HepG2 (cell line): ENCODE data around the gene BAIAP2L1. TPM values are rescaled to one million over a fixed set of nuclear protein-coding genes. Genes with fewer than 3 reads are reported as not detected.

Experiments
- ASH2L ChIP-seq: fragments of 300-600, 200-600 bp; sonication (generic); IDR thresholded peaks from 2 replicates; pipeline ENCODE4 v1.7.0; 2017; ENCODE audit warnings: low read depth, mild to moderate bottlenecking, moderate library complexity, mixed read lengths, low read length; ENCODE audit not compliant: insufficient read length
- GLMP ChIP-seq: sonication (generic); formaldehyde crosslinking; IDR thresholded peaks from 2 replicates; pipeline ENCODE4 v1.9.0; 2021; ENCODE audit warnings: missing genetic modification reagents, mild to moderate bottlenecking, borderline replicate concordance
- HOXA7 ChIP-seq: sonication (generic); formaldehyde crosslinking; IDR thresholded peaks from 2 replicates; pipeline ENCODE4 v1.8.1; 2022; ENCODE audit warnings: mild to moderate bottlenecking, missing genetic modification reagents, moderate library complexity
- JARID2 ChIP-seq: sonication (generic); formaldehyde crosslinking; IDR thresholded peaks from 2 replicates; pipeline ENCODE4 v1.8.1; 2023; ENCODE audit warnings: missing genetic modification reagents, inconsistent platforms; ENCODE audit not compliant: insufficient replicate concordance
- MLLT10 ChIP-seq: sonication (generic); formaldehyde crosslinking; IDR thresholded peaks from 2 replicates; pipeline ENCODE4 v1.4.0; 2020; ENCODE audit warnings: missing genetic modification reagents
- NFATC3 ChIP-seq: sonication (generic); formaldehyde crosslinking; IDR thresholded peaks from 2 replicates; pipeline ENCODE4 v1.5.1; 2020; ENCODE audit warnings: mild to moderate bottlenecking, missing genetic modification reagents
- PAWR ChIP-seq: sonication (generic); formaldehyde crosslinking; IDR thresholded peaks from 2 replicates; pipeline ENCODE4 v1.4.0; 2020; ENCODE audit warnings: missing genetic modification reagents, mild to moderate bottlenecking, borderline replicate concordance
- POLR2G ChIP-seq: fragments of 200-400 bp; formaldehyde crosslinking; IDR thresholded peaks from 2 replicates; pipeline ENCODE4 v1.6.1; 2018; ENCODE audit warnings: mild to moderate bottlenecking, low read depth, low read length, moderate library complexity
- TBL1XR1 ChIP-seq: fragments of 150-350 bp; IDR thresholded peaks from 2 replicates; pipeline ENCODE4 v1.6.1; 2014; ENCODE audit warnings: borderline replicate concordance, low read length; ENCODE audit not compliant: partially characterized antibody
- TCF7L2 ChIP-seq: IDR thresholded peaks from 2 replicates; pipeline ENCODE4 v1.6.1; 2011; ENCODE audit warnings: mild to moderate bottlenecking, low read depth, low read length, moderate library complexity
- TRIM24 ChIP-seq: sonication (generic); formaldehyde crosslinking; IDR thresholded peaks from 2 replicates; pipeline ENCODE4 v1.8.0; 2022; ENCODE audit warnings: mild to moderate bottlenecking, missing genetic modification reagents
- U2AF1 ChIP-seq: fragments of 200-400 bp; formaldehyde crosslinking; optimal IDR thresholded peaks from 2 replicates; pipeline ENCODE3; 2017; ENCODE audit warnings: mild to moderate bottlenecking, low read depth, low read length
- ZFP91 ChIP-seq: sonication (generic); formaldehyde crosslinking; IDR thresholded peaks from 2 replicates; pipeline ENCODE4 v1.9.0; 2022; ENCODE audit warnings: missing genetic modification reagents, mild to moderate bottlenecking, borderline replicate concordance
- ZNF225 ChIP-seq: sonication (generic); formaldehyde crosslinking; IDR thresholded peaks from 2 replicates; pipeline ENCODE4 v1.4.0; 2020; ENCODE audit warnings: mild to moderate bottlenecking, missing genetic modification reagents
- ZNF251 ChIP-seq: sonication (generic); formaldehyde crosslinking; IDR thresholded peaks from 2 replicates; pipeline ENCODE4 v1.9.0; 2021; ENCODE audit warnings: mild to moderate bottlenecking, missing genetic modification reagents
- ZNF337 ChIP-seq: sonication (generic); formaldehyde crosslinking; IDR thresholded peaks from 2 replicates; pipeline ENCODE4 v1.5.1; 2020; ENCODE audit warnings: missing genetic modification reagents, low read depth, mild to moderate bottlenecking, borderline replicate concordance
- ZNF547 ChIP-seq: sonication (generic); formaldehyde crosslinking; IDR thresholded peaks from 2 replicates; pipeline ENCODE4 v1.5.1; 2020; ENCODE audit warnings: mild to moderate bottlenecking, missing genetic modification reagents
- ZNF749 ChIP-seq: sonication (generic); formaldehyde crosslinking; IDR thresholded peaks from 2 replicates; pipeline ENCODE4 v1.8.0; 2022; ENCODE audit warnings: mild to moderate bottlenecking, missing genetic modification reagents, moderate library complexity, borderline replicate concordance
- ZNF879 ChIP-seq: sonication (generic); formaldehyde crosslinking; IDR thresholded peaks from 2 replicates; pipeline ENCODE4 v1.8.1; 2023; ENCODE audit warnings: missing genetic modification reagents
- ZSCAN25 ChIP-seq: sonication (generic); formaldehyde crosslinking; IDR thresholded peaks from 2 replicates; pipeline ENCODE4 v1.8.0; 2022; ENCODE audit warnings: mild to moderate bottlenecking, missing genetic modification reagents
- ZSCAN29 ChIP-seq: sonication (generic); formaldehyde crosslinking; conservative IDR thresholded peaks from 2 replicates; pipeline ENCODE4 v1.4.0; 2020; ENCODE audit warnings: mild to moderate bottlenecking, missing genetic modification reagents
- ZSCAN31 ChIP-seq: sonication (generic); formaldehyde crosslinking; IDR thresholded peaks from 2 replicates; pipeline ENCODE4 v1.5.0; 2020; ENCODE audit warnings: low read depth, mild to moderate bottlenecking, missing genetic modification reagents
- polyA plus RNA-seq, 8 experiments: library from polyadenylated mRNA; depleted of rRNA in 3 of 8; stranded (reverse) in 7 of 8; unstranded in 1 of 8; fragments of >200 nt; fragmentation: Illumina TruSeq in 4 of 8; extraction: Trizol in 4 of 8; gene quantifications; 2 replicates each; pipeline versions ENCODE4 v1.2.1 to v1.2.3, GENCODE V29; 2011 to 2016; ENCODE audit warnings: low read depth in 4 of 8, missing spikeins in 1 of 8, mixed read lengths in 1 of 8; ENCODE audit not compliant: insufficient read depth in 1 of 8
- total RNA-seq, 5 experiments: library from RNA; depleted of rRNA; stranded (reverse); fragments of >200 nt; fragmentation: Illumina TruSeq; extraction: Trizol; gene quantifications; 2 replicates each; pipeline ENCODE4 v1.2.3, GENCODE V29; 2016; ENCODE audit warnings: low read depth in 1 of 5
- TF ChIP-seq, protein P1 (sequence below): sonication (generic); formaldehyde crosslinking; conservative IDR thresholded peaks from 2 replicates; pipeline ENCODE4 v1.4.0; 2020; ENCODE audit warnings: mild to moderate bottlenecking, missing genetic modification reagents, moderate library complexity

Gene BAIAP2L1
- total and polyA plus RNA-seq, 2 of the 13 experiments (the other 11 are each of a cell fraction or from before 2014, with no cell fraction given): 13.0 to 21.5 TPM

- TF ChIP-seq, protein P1, sequence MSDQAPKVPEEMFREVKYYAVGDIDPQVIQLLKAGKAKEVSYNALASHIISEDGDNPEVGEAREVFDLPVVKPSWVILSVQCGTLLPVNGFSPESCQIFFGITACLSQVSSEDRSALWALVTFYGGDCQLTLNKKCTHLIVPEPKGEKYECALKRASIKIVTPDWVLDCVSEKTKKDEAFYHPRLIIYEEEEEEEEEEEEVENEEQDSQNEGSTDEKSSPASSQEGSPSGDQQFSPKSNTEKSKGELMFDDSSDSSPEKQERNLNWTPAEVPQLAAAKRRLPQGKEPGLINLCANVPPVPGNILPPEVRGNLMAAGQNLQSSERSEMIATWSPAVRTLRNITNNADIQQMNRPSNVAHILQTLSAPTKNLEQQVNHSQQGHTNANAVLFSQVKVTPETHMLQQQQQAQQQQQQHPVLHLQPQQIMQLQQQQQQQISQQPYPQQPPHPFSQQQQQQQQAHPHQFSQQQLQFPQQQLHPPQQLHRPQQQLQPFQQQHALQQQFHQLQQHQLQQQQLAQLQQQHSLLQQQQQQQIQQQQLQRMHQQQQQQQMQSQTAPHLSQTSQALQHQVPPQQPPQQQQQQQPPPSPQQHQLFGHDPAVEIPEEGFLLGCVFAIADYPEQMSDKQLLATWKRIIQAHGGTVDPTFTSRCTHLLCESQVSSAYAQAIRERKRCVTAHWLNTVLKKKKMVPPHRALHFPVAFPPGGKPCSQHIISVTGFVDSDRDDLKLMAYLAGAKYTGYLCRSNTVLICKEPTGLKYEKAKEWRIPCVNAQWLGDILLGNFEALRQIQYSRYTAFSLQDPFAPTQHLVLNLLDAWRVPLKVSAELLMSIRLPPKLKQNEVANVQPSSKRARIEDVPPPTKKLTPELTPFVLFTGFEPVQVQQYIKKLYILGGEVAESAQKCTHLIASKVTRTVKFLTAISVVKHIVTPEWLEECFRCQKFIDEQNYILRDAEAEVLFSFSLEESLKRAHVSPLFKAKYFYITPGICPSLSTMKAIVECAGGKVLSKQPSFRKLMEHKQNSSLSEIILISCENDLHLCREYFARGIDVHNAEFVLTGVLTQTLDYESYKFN (CRISPR knock-in tag): 0 out of 2 replicates have a peak, but pooled peaks have one; percentile 15
- TF ChIP-seq PAWR (no peak), ZNF749 (CRISPR knock-in tag) (no peak), NFATC3 (CRISPR knock-in tag) (no peak), MLLT10 (CRISPR knock-in tag) (no peak), TCF7L2 (no peak), ZNF879 (CRISPR knock-in tag) (no peak), JARID2 (CRISPR knock-in tag) (no peak), TBL1XR1 (no peak), HOXA7 (CRISPR knock-in tag) (no peak), GLMP (CRISPR knock-in tag) (no peak), ZSCAN25 (no peak), ZFP91 (no peak), ASH2L (no peak), POLR2G (no peak), TRIM24 (CRISPR knock-in tag) (no peak), ZSCAN29 (CRISPR knock-in tag) (0 out of 2 replicates have a peak, but pooled peaks have one; percentile 56), U2AF1 (no peak), ZNF337 (no peak), ZNF251 (CRISPR knock-in tag) (no peak), ZNF547 (peak; percentile 39; the same call in 1 of the 2 replicates), ZNF225 (CRISPR knock-in tag) (no peak), ZSCAN31 (no peak)
Observed at GRCh38 chr7:98360221-98361130, 40.4 kb downstream of the BAIAP2L1 start (continued).
